ENCODE data around the gene CBX5. TPM values are rescaled to one million over a fixed set of nuclear protein-coding genes. Genes with fewer than 3 reads are reported as not detected.

The CBX5 gene
- polyA plus RNA-seq, 1 of the 3 experiments (the other 2 are of a cell fraction), result 11.6 TPM

DNA sequence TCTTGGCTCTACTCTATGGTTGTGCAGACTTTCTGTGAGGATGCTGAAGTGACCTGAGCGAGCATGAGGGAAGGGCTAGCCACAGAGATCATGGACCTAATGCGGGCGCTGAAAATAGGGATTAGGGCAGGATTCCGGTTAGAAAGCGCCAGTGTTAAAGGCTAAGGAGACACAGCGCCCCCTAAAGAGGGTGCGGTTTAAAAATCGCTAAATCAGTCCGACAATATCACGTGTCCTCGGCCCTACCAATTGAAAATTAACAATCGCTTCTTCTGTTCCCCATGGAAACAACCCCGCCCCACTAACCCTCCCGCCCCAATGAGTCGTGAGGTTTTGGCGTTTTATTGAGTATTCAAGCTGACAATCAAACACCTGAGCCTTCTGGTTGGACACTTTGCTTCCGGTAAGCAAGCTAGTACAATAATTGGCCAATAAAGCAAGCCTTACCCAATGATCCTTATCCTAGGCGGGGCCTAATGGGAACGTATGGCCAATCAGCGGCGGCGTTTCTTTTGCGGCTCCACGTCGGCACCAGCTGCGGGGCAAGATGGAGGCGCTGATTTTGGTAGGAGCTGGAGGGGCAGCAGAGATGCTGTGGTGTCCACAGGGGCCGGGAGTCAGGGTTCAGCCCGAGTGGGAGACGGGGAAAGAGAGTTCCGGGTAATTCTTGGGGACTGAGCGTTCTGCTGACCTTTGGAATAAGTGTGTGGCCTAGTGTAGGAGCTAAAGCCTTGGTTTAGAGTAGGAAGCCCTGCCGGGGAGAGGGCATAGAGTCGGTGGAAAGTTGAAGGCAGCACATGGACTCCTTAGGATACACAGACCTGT lies 44.9 kb upstream of the CBX5 start, which contains the start of gene COPZ1 (continued):
- TF ChIP-seq MEF2A (IDR thresholded peaks at IDR 0.05; ENCODE audit: borderline replicate concordance, low read depth), result no peak
- TF ChIP-seq, protein P1, sequence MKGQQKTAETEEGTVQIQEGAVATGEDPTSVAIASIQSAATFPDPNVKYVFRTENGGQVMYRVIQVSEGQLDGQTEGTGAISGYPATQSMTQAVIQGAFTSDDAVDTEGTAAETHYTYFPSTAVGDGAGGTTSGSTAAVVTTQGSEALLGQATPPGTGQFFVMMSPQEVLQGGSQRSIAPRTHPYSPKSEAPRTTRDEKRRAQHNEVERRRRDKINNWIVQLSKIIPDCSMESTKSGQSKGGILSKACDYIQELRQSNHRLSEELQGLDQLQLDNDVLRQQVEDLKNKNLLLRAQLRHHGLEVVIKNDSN (IDR thresholded peaks at IDR 0.05; ENCODE audit: borderline replicate concordance, low read depth), result peak; percentile 90
- TF ChIP-seq RXRA (IDR thresholded peaks at IDR 0.05; ENCODE audit: borderline replicate concordance, low read depth), result no peak
- TF ChIP-seq, protein P2, sequence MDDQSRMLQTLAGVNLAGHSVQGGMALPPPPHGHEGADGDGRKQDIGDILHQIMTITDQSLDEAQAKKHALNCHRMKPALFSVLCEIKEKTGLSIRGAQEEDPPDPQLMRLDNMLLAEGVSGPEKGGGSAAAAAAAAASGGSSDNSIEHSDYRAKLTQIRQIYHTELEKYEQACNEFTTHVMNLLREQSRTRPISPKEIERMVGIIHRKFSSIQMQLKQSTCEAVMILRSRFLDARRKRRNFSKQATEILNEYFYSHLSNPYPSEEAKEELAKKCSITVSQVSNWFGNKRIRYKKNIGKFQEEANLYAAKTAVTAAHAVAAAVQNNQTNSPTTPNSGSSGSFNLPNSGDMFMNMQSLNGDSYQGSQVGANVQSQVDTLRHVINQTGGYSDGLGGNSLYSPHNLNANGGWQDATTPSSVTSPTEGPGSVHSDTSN (IDR thresholded peaks at IDR 0.05), result peak; percentile 98
- no peak for TF ChIP-seq RCOR1 (IDR thresholded peaks at IDR 0.05; ENCODE audit: low read length)
- TF ChIP-seq, protein P3, sequence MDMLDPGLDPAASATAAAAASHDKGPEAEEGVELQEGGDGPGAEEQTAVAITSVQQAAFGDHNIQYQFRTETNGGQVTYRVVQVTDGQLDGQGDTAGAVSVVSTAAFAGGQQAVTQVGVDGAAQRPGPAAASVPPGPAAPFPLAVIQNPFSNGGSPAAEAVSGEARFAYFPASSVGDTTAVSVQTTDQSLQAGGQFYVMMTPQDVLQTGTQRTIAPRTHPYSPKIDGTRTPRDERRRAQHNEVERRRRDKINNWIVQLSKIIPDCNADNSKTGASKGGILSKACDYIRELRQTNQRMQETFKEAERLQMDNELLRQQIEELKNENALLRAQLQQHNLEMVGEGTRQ (IDR thresholded peaks at IDR 0.05; ENCODE audit: borderline replicate concordance, low read depth, low read length), result no peak
- peak; percentile 94 for TF ChIP-seq YY1 (IDR thresholded peaks at IDR 0.05; ENCODE audit: low read depth)
- no peak for TF ChIP-seq GATA2 (CRISPR knock-in tag; IDR thresholded peaks at IDR 0.05)
- TF ChIP-seq NRF1 (IDR thresholded peaks at IDR 0.05; ENCODE audit: low read depth, low read length), result no peak
- TF ChIP-seq NFIC (IDR thresholded peaks at IDR 0.05; ENCODE audit: borderline replicate concordance), result no peak

DNA sequence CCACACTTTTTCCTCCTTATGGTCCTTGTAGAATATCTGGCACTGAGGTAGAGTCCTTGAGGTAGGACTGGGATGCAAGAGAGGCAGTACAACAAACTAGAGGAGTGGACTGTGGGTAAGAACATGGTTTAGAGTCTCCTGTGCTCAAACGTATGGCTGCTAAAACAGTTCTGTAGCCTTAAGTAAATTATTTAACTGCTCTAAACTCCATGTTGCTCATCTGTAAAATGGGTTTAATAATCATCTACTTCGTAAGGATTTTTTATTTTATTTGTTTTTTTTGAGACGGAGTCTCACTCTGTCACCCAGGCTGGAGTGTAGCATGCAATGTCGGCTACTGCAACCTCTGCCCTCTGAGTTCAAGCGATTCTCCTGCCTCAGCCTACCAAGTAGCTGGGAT lies 41.4 kb upstream of the CBX5 start:
- no peak overlapping the region for H3K4me3 ChIP-seq (ENCODE audit: low read depth in 2 of 2, low read length in 1 of 2)
- no peak overlapping the region for H2AFZ ChIP-seq (ENCODE audit: low read depth)
- H3K9me3 ChIP-seq, result no peaks in the 10 kb centered on the region
- H3K27me3 ChIP-seq (ENCODE audit: insufficient read depth), result no peaks in the 10 kb centered on the region
- H3F3A ChIP-seq (replicated peaks; ENCODE audit: insufficient read depth), result peaks cover 3% of the 10 kb centered on the region
- H3K9ac ChIP-seq, result no peak overlapping the region
- no peaks in the 10 kb centered on the region for H4K20me1 ChIP-seq (ENCODE audit: insufficient read depth)
- no peak for DNase-seq
- H3K79me2 ChIP-seq (ENCODE audit: insufficient read depth), result peaks cover 14% of the 10 kb centered on the region
- H3K9me2 ChIP-seq, result no peaks in the 10 kb centered on the region
- POLR2A ChIA-PET, result no interaction called here
- TF ChIP-seq, protein P1 (IDR thresholded peaks at IDR 0.05; ENCODE audit: borderline replicate concordance, low read depth), result no peak
- TF ChIP-seq MEF2A (IDR thresholded peaks at IDR 0.05; ENCODE audit: borderline replicate concordance, low read depth), result no peak
- TF ChIP-seq, protein P3 (IDR thresholded peaks at IDR 0.05; ENCODE audit: borderline replicate concordance, low read depth, low read length), result no peak
- no peak for TF ChIP-seq MXI1 (IDR thresholded peaks at IDR 0.05; ENCODE audit: low read depth, low read length)
- no peak for TF ChIP-seq TEAD4 (IDR thresholded peaks at IDR 0.05; ENCODE audit: borderline replicate concordance, insufficient read depth)
- TF ChIP-seq RAD21 (IDR thresholded peaks at IDR 0.05; ENCODE audit: low read length), result no peak
- no peak for TF ChIP-seq JUND (IDR thresholded peaks at IDR 0.05)
- TF ChIP-seq ELF1 (IDR thresholded peaks at IDR 0.05), result no peak
- TF ChIP-seq, protein P4, sequence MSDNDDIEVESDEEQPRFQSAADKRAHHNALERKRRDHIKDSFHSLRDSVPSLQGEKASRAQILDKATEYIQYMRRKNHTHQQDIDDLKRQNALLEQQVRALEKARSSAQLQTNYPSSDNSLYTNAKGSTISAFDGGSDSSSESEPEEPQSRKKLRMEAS (IDR thresholded peaks at IDR 0.05; ENCODE audit: low read depth), result no peak
- no peak for TF ChIP-seq TAF1 (IDR thresholded peaks at IDR 0.05; ENCODE audit: borderline replicate concordance, low read depth, low read length)
- TF ChIP-seq RFX5 (IDR thresholded peaks at IDR 0.05; ENCODE audit: low read length), result no peak
- no peak for TF ChIP-seq YY1 (IDR thresholded peaks at IDR 0.05; ENCODE audit: low read depth)
- no peak for TF ChIP-seq NFIC (IDR thresholded peaks at IDR 0.05; ENCODE audit: borderline replicate concordance)
- TF ChIP-seq EP300 (IDR thresholded peaks at IDR 0.05; ENCODE audit: borderline replicate concordance in 1 of 2, low read depth in 1 of 2, low read length in 1 of 2), result no peak
- TF ChIP-seq, protein P5, sequence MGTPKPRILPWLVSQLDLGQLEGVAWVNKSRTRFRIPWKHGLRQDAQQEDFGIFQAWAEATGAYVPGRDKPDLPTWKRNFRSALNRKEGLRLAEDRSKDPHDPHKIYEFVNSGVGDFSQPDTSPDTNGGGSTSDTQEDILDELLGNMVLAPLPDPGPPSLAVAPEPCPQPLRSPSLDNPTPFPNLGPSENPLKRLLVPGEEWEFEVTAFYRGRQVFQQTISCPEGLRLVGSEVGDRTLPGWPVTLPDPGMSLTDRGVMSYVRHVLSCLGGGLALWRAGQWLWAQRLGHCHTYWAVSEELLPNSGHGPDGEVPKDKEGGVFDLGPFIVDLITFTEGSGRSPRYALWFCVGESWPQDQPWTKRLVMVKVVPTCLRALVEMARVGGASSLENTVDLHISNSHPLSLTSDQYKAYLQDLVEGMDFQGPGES (IDR thresholded peaks at IDR 0.05; ENCODE audit: low read depth, low read length), result no peak
- no peak for TF ChIP-seq RXRA (IDR thresholded peaks at IDR 0.05; ENCODE audit: borderline replicate concordance, low read depth)
- TF ChIP-seq, protein P2 (IDR thresholded peaks at IDR 0.05), result no peak
- no peak for TF ChIP-seq CHD2 (IDR thresholded peaks at IDR 0.05; ENCODE audit: low read length, partially characterized antibody)
- no peak for TF ChIP-seq GABPA (IDR thresholded peaks at IDR 0.05; ENCODE audit: low read depth)
- TF ChIP-seq TCF12 (IDR thresholded peaks at IDR 0.05), result no peak
- peaks cover 0 to 2% of the 10 kb centered on the region in 2 experiments; a peak in 2 of 4 replicates for H3K4me1 ChIP-seq (ENCODE audit: control insufficient read depth in 1 of 2, insufficient read depth in 2 of 2, low read depth in 1 of 2, low read length in 1 of 2)
- H3K36me3 ChIP-seq (replicated peaks in 1 of 2; ENCODE audit: control insufficient read depth in 1 of 2, insufficient read depth in 2 of 2, low read length in 1 of 2), result no peaks in the 10 kb centered on the region
- no peak overlapping the region for H3K4me2 ChIP-seq
- CTCF ChIA-PET, result interaction anchor here (0.7 to 2.3 kb wide), 8 partner anchors 11 to 70 kb away, joined by 3 to 8 read pairs (median 4); no protein-coding TSS in a partner anchor
- H3K27ac ChIP-seq (ENCODE audit: low read depth in 2 of 2, low read length in 1 of 2), result no peak overlapping the region
- WGBS (ENCODE audit: low lambda C conversion rate), result 81% methylated on average over 5 of the region's 5 CpGs

Measured in SK-N-SH (cell line).